Measurements from ENCODE around the gene GARIN5B. TPM values are rescaled to one million over a fixed set of nuclear protein-coding genes. Genes with fewer than 3 reads are reported as not detected.

GARIN5B gene
- total and polyA plus RNA-seq, 2 experiments from 2014 or later: not detected

GRCh38 chr19:55350620-55351315, 12.3 kb downstream of the GARIN5B start:
- Histone ChIP-seq H3K4me3 (no peak overlapping the region), H3K27ac (ENCODE audit: low read depth) (no peak overlapping the region), H3K4me1 (ENCODE audit: insufficient read depth) (peaks cover 40% of the 10 kb centered on the region), H4K20me1 (replicated peaks; ENCODE audit: insufficient read depth) (no peaks in the 10 kb centered on the region), H3K4me2 (no peak overlapping the region), H3K79me2 (replicated peaks; ENCODE audit: insufficient read depth) (no peaks in the 10 kb centered on the region), H3F3A (replicated peaks; ENCODE audit: low read depth) (peaks cover 28% of the 10 kb centered on the region), H3K36me3 (ENCODE audit: insufficient read depth) (no peaks in the 10 kb centered on the region), H3K27me3 (ENCODE audit: insufficient read depth) (peaks cover 45% of the 10 kb centered on the region), H2AFZ (no peak overlapping the region), H3K9me2 (ENCODE audit: insufficient read depth) (no peaks in the 10 kb centered on the region)
- no peak overlapping the region for H3K4me3 Mint-ChIP-seq
- H3K27ac Mint-ChIP-seq: no peak overlapping the region
- no peak for ATAC-seq
- 0 out of 3 replicates have a peak, but pooled peaks cover 4% of the 10 kb centered on the region for H3K36me3 Mint-ChIP-seq (ENCODE audit: low read depth)
- no peaks in the 10 kb centered on the region for H3K9me3 Mint-ChIP-seq
- peaks cover 53% of the 10 kb centered on the region for H3K27me3 Mint-ChIP-seq (ENCODE audit: insufficient read depth, low read depth, poor library complexity)
- peaks cover 52% of the 10 kb centered on the region for H3K4me1 Mint-ChIP-seq
- TF ChIP-seq EZH2 (IDR thresholded peaks at IDR 0.05; ENCODE audit: low read depth, unreplicated experiment) (no peak), ZNF331 (CRISPR knock-in tag; IDR thresholded peaks at IDR 0.05; ENCODE audit: low read depth) (no peak), POLR2AphosphoS5 (IDR thresholded peaks at IDR 0.05; ENCODE audit: low read depth) (0 out of 2 replicates have a peak, but pooled peaks have one; percentile 16), EZH2phosphoT487 (IDR thresholded peaks at IDR 0.05; ENCODE audit: unreplicated experiment) (no peak)
- no peak for DNase-seq (ENCODE audit: low spot score)

GRCh38 chr19:55348317-55349034, 14.6 kb downstream of the GARIN5B start:
- Mint-ChIP-seq H3K4me3 (peak overlapping the region; percentile 60), H3K4me1 (peaks cover 57% of the 10 kb centered on the region), H3K27me3 (ENCODE audit: insufficient read depth, low read depth, poor library complexity) (peaks cover 49% of the 10 kb centered on the region), H3K27ac (peak overlapping the region; percentile 89), H3K9me3 (no peaks in the 10 kb centered on the region), H3K36me3 (ENCODE audit: low read depth) (peaks cover 21% of the 10 kb centered on the region)
- H3K4me2 ChIP-seq: peak overlapping the region; percentile 75
- H3F3A ChIP-seq (replicated peaks; ENCODE audit: low read depth): peaks cover 21% of the 10 kb centered on the region
- H3K9me2 ChIP-seq (ENCODE audit: insufficient read depth): no peaks in the 10 kb centered on the region
- H2AFZ ChIP-seq: no peak overlapping the region
- peak overlapping the region; percentile 48 for H3K4me3 ChIP-seq
- no peaks in the 10 kb centered on the region for H3K36me3 ChIP-seq (ENCODE audit: insufficient read depth)
- peak overlapping the region; percentile 94 for H3K27ac ChIP-seq (ENCODE audit: low read depth)
- peaks cover 27% of the 10 kb centered on the region for H3K27me3 ChIP-seq (ENCODE audit: insufficient read depth)
- DNase-seq (ENCODE audit: low spot score): peak; percentile 67
- ATAC-seq: peak; percentile 57
- no peak for TF ChIP-seq EZH2 (IDR thresholded peaks at IDR 0.05; ENCODE audit: low read depth, unreplicated experiment)
- no peak for TF ChIP-seq ZNF114 (CRISPR knock-in tag; IDR thresholded peaks at IDR 0.05)
- no peak for TF ChIP-seq STAT1 (IDR thresholded peaks at IDR 0.05; ENCODE audit: unreplicated experiment)
- no peak for TF ChIP-seq ZNF331 (CRISPR knock-in tag; IDR thresholded peaks at IDR 0.05; ENCODE audit: low read depth)
- TF ChIP-seq ZNF462 (CRISPR knock-in tag; IDR thresholded peaks at IDR 0.05): no peak
- no peak for TF ChIP-seq REST (IDR thresholded peaks at IDR 0.05; ENCODE audit: unreplicated experiment)
- TF ChIP-seq CREB1 (CRISPR knock-in tag; IDR thresholded peaks at IDR 0.05; ENCODE audit: low read depth): no peak
- 0 out of 2 replicates have a peak, but pooled peaks have one; percentile 13 for TF ChIP-seq POLR2AphosphoS5 (IDR thresholded peaks at IDR 0.05; ENCODE audit: low read depth)
- H3K4me1 ChIP-seq (ENCODE audit: insufficient read depth): peaks cover 36% of the 10 kb centered on the region
- no peaks in the 10 kb centered on the region for H4K20me1 ChIP-seq (replicated peaks; ENCODE audit: insufficient read depth)
- no peaks in the 10 kb centered on the region for H3K79me2 ChIP-seq (replicated peaks; ENCODE audit: insufficient read depth)
